Activated CD8-positive, alpha-beta T cell treated with anti-CD3 and anti-CD28 coated beads for 36 hours (primary cell): ENCODE measurements around the gene NBEA. TPM values are rescaled to one million over a fixed set of nuclear protein-coding genes. Genes with fewer than 3 reads are reported as not detected.
"Not testable (repeated sequence)": the region's sequence is repeated elsewhere in the genome, so short reads cannot be mapped to it uniquely, and the experiment has no call there.

Experiments used
- ATAC-seq: fragments of 200-7000 bp; cut with Tn5 transposase; one replicate; pipeline ENCODE4 v1.10.0; 2021; ENCODE audit warnings: mild to moderate bottlenecking, moderate library complexity
- CTCF ChIA-PET: fragments of 350-600 bp; sonication (Branson Sonifier 250); formaldehyde crosslinking; loops from one replicate; lab custom pipeline; 2021; ENCODE audit warnings: antibody characterized with exemption; lab: Charles Lee
- POLR2A ChIA-PET: fragments of 350-600 bp; sonication (Branson Sonifier 250); formaldehyde crosslinking; loops from one replicate; lab custom pipeline; 2021; ENCODE audit warnings: antibody characterized with exemption; lab: Charles Lee
- DNase-seq: peaks from one replicate; pipeline ENCODE4 v3.0.0-alpha.2; 2020
- H3K27ac Mint-ChIP-seq: one replicate; pipeline ENCODE4 v1.8.0; 2021; ENCODE audit warnings: mild to moderate bottlenecking, mixed read lengths
- H3K27me3 Mint-ChIP-seq: one replicate; pipeline ENCODE4 v1.8.0; 2021; ENCODE audit warnings: mixed read lengths
- H3K36me3 Mint-ChIP-seq: one replicate; pipeline ENCODE4 v1.8.0; 2021; ENCODE audit warnings: low read depth, mixed read lengths
- H3K4me1 Mint-ChIP-seq: one replicate; pipeline ENCODE4 v1.8.0; 2021; ENCODE audit warnings: low read depth, mixed read lengths
- H3K4me3 Mint-ChIP-seq: one replicate; pipeline ENCODE4 v1.8.0; 2021; ENCODE audit warnings: mild to moderate bottlenecking, moderate library complexity, mixed read lengths
- H3K9me3 Mint-ChIP-seq: one replicate; pipeline ENCODE4 v1.8.0; 2021; ENCODE audit warnings: mixed read lengths
- intact Hi-C: fragments of 100-400 bp; cut with micrococcal nuclease; formaldehyde crosslinking; loops from one replicate; pipeline ENCODE4 v1.10.0; 2022
- total RNA-seq, 2 experiments: library from RNA; stranded (reverse); gene quantifications; one replicate each; pipeline ENCODE4 v1.2.3, GENCODE V29; 2021
- TF ChIP-seq, protein P1 (sequence below): fragments of 200-600 bp; IDR thresholded peaks from one replicate; pipeline ENCODE4 v1.8.0; 2022; ENCODE audit warnings: antibody characterized with exemption, mild to moderate bottlenecking

The NBEA gene
- total RNA-seq, 2 experiments from 2014 or later = 0.38 to 0.60 TPM

DNA sequence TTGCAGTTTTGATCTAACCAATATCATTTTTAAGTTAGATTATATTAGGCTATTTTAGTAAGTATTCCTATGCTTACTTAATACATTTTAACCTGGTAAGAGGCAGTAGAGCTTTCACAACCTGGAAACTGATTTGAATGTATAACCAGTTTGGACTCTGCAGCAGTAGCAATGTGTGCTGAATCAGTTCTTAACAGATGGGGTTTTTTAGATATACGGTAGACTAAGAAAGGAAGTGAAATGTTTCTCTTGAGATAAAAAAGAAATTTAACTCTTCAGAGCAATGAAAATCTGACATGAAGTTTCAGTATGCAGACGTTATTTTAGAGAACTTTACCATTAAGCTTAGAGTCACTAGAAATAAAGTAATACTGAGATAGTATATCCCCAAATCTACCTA lies 2.7 kb downstream of the NBEA start:
- POLR2A ChIA-PET = interaction anchor here (0.8 kb wide), 1 partner anchor 1127 kb away, joined by 3 read pairs; the partner anchor contains the start of gene RFC3
- CTCF ChIA-PET = no interaction called here
- Mint-ChIP-seq H3K4me3 (no peak overlapping the region), H3K27ac (no peak overlapping the region), H3K9me3 (no peaks in the 10 kb centered on the region), H3K27me3 (peaks cover 39% of the 10 kb centered on the region), H3K36me3 (no peaks in the 10 kb centered on the region), H3K4me1 (peaks cover 21% of the 10 kb centered on the region)
- TF ChIP-seq, protein P1, sequence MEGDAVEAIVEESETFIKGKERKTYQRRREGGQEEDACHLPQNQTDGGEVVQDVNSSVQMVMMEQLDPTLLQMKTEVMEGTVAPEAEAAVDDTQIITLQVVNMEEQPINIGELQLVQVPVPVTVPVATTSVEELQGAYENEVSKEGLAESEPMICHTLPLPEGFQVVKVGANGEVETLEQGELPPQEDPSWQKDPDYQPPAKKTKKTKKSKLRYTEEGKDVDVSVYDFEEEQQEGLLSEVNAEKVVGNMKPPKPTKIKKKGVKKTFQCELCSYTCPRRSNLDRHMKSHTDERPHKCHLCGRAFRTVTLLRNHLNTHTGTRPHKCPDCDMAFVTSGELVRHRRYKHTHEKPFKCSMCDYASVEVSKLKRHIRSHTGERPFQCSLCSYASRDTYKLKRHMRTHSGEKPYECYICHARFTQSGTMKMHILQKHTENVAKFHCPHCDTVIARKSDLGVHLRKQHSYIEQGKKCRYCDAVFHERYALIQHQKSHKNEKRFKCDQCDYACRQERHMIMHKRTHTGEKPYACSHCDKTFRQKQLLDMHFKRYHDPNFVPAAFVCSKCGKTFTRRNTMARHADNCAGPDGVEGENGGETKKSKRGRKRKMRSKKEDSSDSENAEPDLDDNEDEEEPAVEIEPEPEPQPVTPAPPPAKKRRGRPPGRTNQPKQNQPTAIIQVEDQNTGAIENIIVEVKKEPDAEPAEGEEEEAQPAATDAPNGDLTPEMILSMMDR = no peak
- DNase-seq (no peak), ATAC-seq (no peak)
- intact Hi-C loops = no loop called here

DNA sequence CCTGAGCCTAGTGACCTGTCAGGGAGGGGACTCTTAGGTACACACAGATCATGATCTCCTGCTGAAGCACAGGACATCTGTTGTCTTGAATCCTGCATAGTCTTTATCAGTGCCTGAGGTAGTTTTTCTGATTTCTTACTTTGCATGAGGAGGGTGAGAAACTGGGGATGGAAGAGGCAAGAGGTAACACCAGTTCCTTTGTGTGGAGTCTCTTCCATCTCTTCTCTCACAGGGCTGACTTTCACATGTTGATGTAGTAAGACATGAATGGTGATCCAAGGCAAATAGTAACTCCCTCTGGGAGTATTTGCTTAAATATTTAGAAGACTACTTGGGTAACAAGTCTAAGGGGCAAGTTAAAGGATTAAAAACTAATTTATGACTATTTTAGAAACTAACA lies 9.5 kb downstream of the NBEA start:
- CTCF ChIA-PET = interaction anchor here (1.2 kb wide), 1 partner anchor 9 kb away, joined by 3 read pairs; no protein-coding TSS in a partner anchor

DNA sequence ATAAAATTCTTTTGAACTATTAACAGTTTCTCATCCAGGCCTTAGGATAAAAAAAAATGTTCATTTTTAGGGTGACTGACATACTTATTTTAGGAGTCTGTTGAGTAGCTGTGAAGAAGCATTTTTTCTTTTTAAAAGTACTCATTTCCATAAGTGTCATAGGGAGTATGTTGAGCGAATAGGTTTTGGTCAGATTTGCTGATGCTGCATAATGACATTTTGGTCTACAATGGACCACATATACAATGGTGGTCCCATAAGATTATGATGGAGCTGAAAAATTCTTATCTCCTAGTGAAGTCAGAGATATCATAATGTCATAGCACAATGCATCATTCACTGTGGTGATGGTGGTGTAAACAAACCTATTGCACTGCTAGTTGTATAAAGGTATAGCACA lies 17.4 kb downstream of the NBEA start:
- TF ChIP-seq, protein P1 = no peak
- Mint-ChIP-seq H3K4me1 (no peaks in the 10 kb centered on the region), H3K9me3 (peaks cover under 1% of the 10 kb centered on the region), H3K36me3 (no peaks in the 10 kb centered on the region), H3K4me3 (no peak overlapping the region), H3K27ac (no peak overlapping the region), H3K27me3 (no peaks in the 10 kb centered on the region)
- CTCF ChIA-PET = no interaction called here
- POLR2A ChIA-PET = interaction anchor here (0.6 kb wide), 1 partner anchor 772 kb away, joined by 3 read pairs; no protein-coding TSS in a partner anchor
- DNase-seq = no peak
- intact Hi-C loops = no loop called here
- no peak for ATAC-seq

More for the DNA sequence above, 9.5 kb downstream of the NBEA start:
- H3K27ac Mint-ChIP-seq = no peak overlapping the region
- ATAC-seq (no peak), DNase-seq (no peak)
- H3K4me3 Mint-ChIP-seq = no peak overlapping the region
- H3K4me1 Mint-ChIP-seq = no peaks in the 10 kb centered on the region
- peaks cover 5% of the 10 kb centered on the region for H3K27me3 Mint-ChIP-seq
- intact Hi-C loops = no loop called here
- H3K36me3 Mint-ChIP-seq = no peaks in the 10 kb centered on the region
- H3K9me3 Mint-ChIP-seq = peaks cover 5% of the 10 kb centered on the region
- POLR2A ChIA-PET = interaction anchor here (0.6 kb wide), 1 partner anchor 1814 kb away, joined by 3 read pairs; no protein-coding TSS in a partner anchor
- TF ChIP-seq, protein P1 = no peak

DNA sequence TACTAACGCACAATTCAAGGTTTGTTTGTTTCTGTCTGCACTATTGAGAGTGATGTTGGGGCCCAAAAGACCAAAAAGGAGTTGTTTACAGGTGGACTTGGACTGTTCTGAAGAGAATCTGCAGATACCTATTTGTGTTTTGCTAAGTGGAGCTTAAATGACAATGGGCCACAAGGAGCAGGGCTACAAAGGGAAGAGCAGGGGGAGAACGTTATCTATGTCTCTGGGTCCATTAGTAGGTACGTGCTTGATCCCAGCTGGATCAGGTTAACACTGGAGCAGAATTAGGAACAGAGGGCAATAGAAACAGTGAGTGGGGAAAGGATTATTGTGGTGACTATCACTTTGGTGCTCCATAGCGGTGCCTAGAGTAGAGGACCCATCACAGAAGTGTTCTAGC lies 22.5 kb downstream of the NBEA start:
- Mint-ChIP-seq H3K36me3 (no peaks in the 10 kb centered on the region), H3K27me3 (no peaks in the 10 kb centered on the region), H3K4me3 (no peak overlapping the region), H3K27ac (no peak overlapping the region), H3K9me3 (peaks cover 1% of the 10 kb centered on the region), H3K4me1 (no peaks in the 10 kb centered on the region)
- intact Hi-C loops = no loop called here
- ChIA-PET CTCF (no interaction called here), POLR2A (no interaction called here)
- TF ChIP-seq, protein P1 = no peak
- DNase-seq (no peak), ATAC-seq (no peak)

- CTCF ChIA-PET = no interaction called here
- TF ChIP-seq, protein P1 = no peak
- Mint-ChIP-seq H3K9me3 (peaks cover 17% of the 10 kb centered on the region), H3K27me3 (no peaks in the 10 kb centered on the region), H3K27ac (no peak overlapping the region), H3K36me3 (peaks cover 2% of the 10 kb centered on the region), H3K4me3 (no peak overlapping the region), H3K4me1 (no peaks in the 10 kb centered on the region)
- DNase-seq (no peak), ATAC-seq (no peak)
- POLR2A ChIA-PET = no interaction called here
- intact Hi-C loops = no loop called here
Observed at GRCh38 chr13:34967851-34968562, 25.9 kb downstream of the NBEA start.

DNA sequence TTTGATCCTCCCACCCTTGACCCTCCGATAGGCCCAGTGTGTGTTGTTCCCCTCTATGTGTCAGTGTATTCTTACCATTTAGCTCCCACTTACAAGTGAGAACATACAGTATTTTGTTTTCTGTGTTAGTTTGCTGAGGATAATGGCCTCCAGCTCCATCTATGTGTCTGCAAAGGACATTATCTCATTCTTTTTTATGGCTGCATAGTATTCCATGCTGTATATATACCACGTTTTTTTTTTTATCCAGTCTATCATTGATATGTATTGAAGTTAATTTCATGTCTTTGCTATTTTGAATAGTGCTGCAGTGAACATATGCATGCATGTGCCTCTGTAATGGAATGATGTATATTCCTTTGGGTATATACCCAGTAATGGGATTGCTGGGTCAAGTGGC lies 27.5 kb downstream of the NBEA start:
- intact Hi-C loops, DNase-seq: not testable (repeated sequence)

More for the DNA sequence above, 27.5 kb downstream of the NBEA start:
- H3K4me3 Mint-ChIP-seq, H3K36me3 Mint-ChIP-seq, ATAC-seq, CTCF ChIA-PET, H3K27me3 Mint-ChIP-seq, H3K27ac Mint-ChIP-seq, H3K4me1 Mint-ChIP-seq: not testable (repeated sequence)
- POLR2A ChIA-PET = interaction anchor here (0.7 kb wide), 1 partner anchor 181 kb away, joined by 3 read pairs; no protein-coding TSS in a partner anchor
- peaks cover 23% of the 10 kb centered on the region for H3K9me3 Mint-ChIP-seq
